HTR-8/SVneo (cell line): ENCODE measurements around the gene LRRC56.
A peak's percentile ranks its signal among the peaks of the same experiment; 100 is the strongest.

ENCODE experiments used
- DNase-seq: peaks from one replicate; pipeline ENCODE4 v3.0.0; 2011; ENCODE audit warnings: low spot score, mixed read lengths; ENCODE audit not compliant: insufficient read length
- FAIRE-seq: peaks from 2 replicates; lab custom pipeline; 2011; peaks lifted over from hg19 to GRCh38; lab: Jason Lieb, UNC

LRRC56 gene

DNA sequence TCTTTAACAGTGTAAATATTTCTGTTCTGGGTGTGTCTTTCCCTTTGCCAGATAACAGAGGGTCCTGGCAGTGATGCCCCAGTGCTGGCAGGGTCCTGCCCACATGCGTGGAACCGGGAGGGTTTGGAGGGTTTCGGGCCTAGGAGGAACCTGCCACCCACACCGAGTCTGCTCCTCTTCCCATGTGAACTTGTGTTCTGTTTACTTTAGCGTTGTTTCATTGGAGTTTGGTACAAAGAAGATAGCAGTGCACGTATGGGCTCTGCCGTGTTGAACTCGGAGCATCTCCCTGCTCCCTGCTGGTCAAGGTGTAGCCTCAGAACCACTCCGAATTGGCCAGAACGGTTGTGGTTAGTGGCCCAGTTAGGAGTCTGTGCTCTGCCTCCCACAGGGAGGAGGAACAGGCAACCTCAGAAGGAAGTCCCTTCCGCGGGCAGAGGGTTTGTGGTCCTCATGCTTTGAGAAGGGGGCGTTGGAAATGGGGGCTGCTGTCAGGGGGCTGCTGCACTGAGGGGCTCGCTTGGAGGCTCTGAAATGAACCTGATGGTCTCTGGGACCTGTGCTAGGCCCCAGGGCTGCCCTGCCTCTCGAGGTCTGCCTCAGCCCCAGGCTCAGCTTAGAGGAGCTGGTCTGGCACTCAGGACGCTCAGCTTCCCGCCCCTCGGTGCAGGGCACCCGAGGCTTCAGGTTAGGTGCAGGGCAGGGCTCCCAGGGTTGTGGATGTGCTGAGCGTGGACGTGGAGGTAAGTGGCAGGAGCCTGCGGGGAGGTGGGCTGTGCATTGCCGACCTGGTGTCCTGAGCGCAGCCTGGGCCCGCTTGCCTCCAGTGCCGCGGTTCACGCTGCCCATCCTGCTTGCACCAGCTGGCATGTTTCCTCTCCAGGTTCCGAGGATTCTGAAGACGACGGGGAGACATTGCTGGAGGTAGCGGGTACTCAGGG lies 49.3 kb downstream of the LRRC56 start:
- no peak for FAIRE-seq
- DNase-seq: no peak

GRCh38 chr11:587546-587945 lies 50.2 kb downstream of the LRRC56 start:
- no peak for FAIRE-seq

GRCh38 chr11:587978-588380 lies 50.7 kb downstream of the LRRC56 start:
- DNase-seq (peak; percentile 43), FAIRE-seq (no peak)

More at GRCh38 chr11:587546-587945, 50.2 kb downstream of the LRRC56 start:
- DNase-seq: no peak

DNA sequence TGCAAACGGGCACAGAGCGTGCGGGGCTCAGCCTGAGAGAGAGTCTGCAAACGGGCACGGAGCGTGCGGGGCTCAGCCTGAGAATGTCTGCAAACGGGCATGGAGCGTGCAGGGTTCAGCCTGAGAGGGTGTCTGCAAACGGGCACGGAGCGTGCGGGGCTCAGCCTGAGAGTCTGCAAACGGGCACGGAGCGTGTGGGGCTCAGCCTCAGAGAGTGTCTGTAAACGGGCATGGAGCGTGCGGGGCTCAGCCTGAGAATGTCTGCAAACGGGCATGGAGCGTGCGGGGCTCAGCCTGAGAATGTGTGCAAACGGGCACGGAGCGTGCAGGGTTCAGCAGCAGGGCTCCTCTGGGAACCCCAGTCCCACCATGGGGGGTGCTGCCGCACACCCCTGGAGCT lies 52.5 kb downstream of the LRRC56 start:
- DNase-seq (no peak), FAIRE-seq (no peak)

DNA sequence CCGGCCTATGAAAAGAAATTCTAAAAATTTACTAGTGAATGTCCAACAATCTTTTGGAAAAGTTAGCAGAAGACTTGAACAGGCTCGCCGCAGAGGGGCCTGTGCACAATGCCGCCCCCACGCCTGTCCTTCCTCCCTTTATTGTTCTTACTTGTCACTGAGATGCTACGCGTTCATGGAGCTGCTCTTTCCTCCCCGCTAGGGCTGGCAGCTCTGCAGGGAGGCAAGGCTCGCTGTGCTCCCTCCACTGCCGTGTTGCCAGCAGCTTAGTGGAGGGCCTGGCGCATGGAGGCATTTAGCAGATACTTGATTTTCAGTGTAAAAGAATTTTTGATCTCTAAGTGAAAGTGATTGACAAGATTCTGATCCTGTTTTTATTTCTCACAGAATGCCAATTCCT lies 53.7 kb downstream of the LRRC56 start:
- DNase-seq: no peak
- no peak for FAIRE-seq

DNA sequence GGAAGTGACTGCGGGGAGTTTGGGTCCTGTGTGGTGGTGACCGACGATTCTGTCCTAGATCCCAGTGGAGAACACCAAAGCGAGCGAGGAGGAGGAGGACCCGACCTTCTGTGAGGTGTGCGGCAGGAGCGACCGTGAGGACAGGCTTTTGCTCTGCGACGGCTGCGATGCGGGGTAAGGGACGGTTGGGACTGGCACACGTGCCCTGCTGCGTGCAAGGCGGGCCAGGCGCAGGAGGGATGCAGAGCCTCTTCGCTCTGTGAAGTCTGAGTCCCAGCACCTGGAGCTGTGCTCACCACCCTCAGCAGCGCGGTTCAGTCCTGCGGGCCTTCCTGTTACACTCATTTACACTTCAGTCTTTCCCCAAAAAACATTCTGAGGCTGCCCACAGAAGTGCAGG lies 55.2 kb downstream of the LRRC56 start:
- DNase-seq (no peak), FAIRE-seq (peak; percentile 31)

DNA sequence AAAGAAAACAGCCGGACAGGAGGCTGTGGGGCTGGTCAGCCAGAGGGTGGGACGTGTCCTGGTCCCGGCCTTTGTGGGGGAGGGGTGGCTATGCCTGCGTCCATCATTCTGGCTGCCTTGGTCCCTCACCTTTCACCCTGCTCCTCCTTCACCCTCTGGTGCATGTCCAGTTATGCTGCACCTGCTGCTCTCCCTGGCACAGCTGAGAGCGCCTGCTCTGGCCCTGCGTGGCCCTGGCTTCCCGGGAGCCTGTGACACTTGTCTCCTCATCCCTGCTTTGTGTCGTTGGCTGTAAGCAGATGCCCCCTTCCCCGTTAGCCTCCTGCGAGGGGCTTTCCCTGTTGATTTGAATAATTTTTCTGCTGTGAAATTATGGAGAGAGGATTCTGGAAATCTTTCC lies 55.6 kb downstream of the LRRC56 start:
- FAIRE-seq (no peak), DNase-seq (no peak)

DNA sequence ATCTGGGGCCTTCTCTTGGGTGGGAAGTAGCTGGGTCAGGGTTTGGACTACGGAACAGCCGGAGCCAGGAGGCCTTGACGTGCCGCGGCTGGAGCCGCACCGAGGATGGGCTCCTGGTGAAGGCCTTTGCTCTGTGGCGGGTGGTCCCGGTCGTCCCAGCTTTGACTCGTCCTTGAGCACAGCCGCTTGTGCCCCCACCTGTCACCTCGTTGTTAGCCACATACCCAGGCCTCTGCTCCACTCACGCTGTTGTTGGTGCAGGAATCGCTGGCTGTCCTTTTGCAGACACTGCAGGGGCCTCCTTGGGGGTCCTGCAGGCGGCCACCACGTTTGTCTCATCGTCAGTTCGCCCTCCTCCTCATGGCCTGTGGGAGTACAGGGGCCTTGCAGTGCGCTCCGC lies 56.0 kb downstream of the LRRC56 start:
- no peak for FAIRE-seq
- DNase-seq: no peak

GRCh38 chr11:595400-595799 lies 58.1 kb downstream of the LRRC56 start:
- DNase-seq (no peak), FAIRE-seq (no peak)

GRCh38 chr11:596374-596773 lies 59.0 kb downstream of the LRRC56 start:
- no peak for FAIRE-seq

GRCh38 chr11:597166-597725 lies 59.9 kb downstream of the LRRC56 start:
- FAIRE-seq (no peak), DNase-seq (no peak)

More at GRCh38 chr11:596374-596773, 59.0 kb downstream of the LRRC56 start:
- no peak for DNase-seq

- DNase-seq: no peak
- FAIRE-seq: no peak
Observed at GRCh38 chr11:598005-598680, 60.8 kb downstream of the LRRC56 start.

DNA sequence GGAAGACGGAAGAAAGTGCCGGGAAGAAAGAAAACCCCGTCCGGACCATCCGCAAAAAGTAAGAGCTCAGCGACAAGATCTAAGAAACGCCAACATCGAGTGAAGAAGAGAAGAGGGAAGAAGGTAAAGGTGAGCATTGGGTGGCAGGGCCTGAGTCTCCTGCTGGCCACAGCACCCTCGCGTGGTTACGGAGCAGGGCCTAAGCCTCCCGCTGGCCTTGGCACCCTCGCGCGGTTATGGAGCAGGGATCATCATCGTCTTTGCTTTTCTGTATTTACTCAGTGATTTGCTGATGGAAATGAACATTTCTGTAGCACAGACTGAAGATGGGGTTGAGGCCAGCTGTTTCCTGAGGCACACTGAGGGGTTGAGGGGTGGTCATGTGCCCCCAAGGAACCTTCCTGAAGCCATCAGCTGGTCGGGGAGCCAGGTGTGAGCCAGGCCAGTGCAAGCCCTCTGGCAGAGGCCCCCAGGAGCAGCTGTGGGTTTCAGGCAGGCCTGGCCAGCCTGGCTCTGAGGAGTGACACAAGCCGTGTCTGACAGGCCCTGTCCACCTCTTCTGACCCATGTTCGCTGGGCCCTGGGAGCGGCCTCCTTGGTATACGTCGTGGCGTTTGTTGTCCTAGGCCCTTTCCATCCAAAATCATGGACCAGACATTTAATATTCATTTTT lies 64.4 kb downstream of the LRRC56 start:
- DNase-seq (no peak), FAIRE-seq (no peak)

- no peak for DNase-seq
- no peak for FAIRE-seq
Observed at GRCh38 chr11:603154-603553, 65.8 kb downstream of the LRRC56 start.
